Tibial nerve (tissue), 3 donors: ENCODE measurements around the gene CXXC1.

Experiments
- CTCF ChIP-seq, 5 experiments: fragments of 200-600 bp in 3 of 5; fragments of 450-650 bp in 2 of 5; sonication (generic) in 3 of 5; IDR thresholded peaks; one replicate each; pipeline ENCODE4 v1.5.1; 2016 to 2019; ENCODE audit warnings: antibody characterized with exemption in 5 of 5, mild to moderate bottlenecking in 3 of 5, moderate library complexity in 2 of 5
- POLR2A ChIP-seq, 2 donors: fragments of 450-650 bp; IDR thresholded peaks; one replicate each; pipeline ENCODE4 v1.6.1; 2017; ENCODE audit warnings: antibody characterized with exemption in 2 of 2, mild to moderate bottlenecking in 2 of 2, moderate library complexity in 2 of 2

DNA sequence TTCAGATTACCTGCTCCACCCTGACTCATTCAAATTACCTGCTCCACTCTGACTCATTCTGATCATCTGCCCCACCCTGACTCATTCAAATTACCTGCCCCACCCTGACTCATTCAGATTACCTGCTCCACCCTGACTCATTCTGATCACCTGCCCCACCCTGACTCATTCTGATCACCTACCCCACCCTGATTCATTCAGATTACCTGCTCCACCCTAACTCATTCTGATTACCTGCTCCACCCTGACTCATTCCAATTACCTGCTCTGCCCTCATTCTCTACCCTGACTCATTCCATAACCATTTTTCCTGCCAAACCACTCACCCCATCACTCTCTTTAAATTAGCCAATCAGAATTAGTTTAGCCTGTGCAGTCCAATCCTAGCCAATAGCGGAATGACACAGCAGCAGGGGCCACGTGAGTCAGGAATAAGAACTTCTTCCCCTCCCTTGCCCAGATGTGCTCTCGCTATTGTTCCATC is 47.4 kb downstream of the CXXC1 start:
- TF ChIP-seq POLR2A (IDR thresholded peaks at IDR 0.05) = no peak
- no peak for TF ChIP-seq CTCF (IDR thresholded peaks at IDR 0.05)
